GM18502 (cell line): ENCODE data around the gene CNGA2.
A peak's percentile ranks its signal among the peaks of the same experiment; 100 is the strongest.

ENCODE experiments used
- ATAC-seq: cut with Tn5 transposase; IDR thresholded peaks from one replicate; pipeline ENCODE4 v1.9.1; 2021; ENCODE audit warnings: mild to moderate bottlenecking; ENCODE audit not compliant: unreplicated experiment, poor library complexity

Gene CNGA2

GRCh38 chrX:151745651-151746050 is 11.1 kb downstream of the CNGA2 start:
- ATAC-seq: no peak

GRCh38 chrX:151746502-151746901 is 12.0 kb downstream of the CNGA2 start:
- ATAC-seq: no peak

GRCh38 chrX:151750511-151750910 is 16.0 kb downstream of the CNGA2 start:
- no peak for ATAC-seq

- ATAC-seq: no peak
These were observed 18.3 kb downstream of the CNGA2 start for GRCh38 chrX:151752847-151753246.

- ATAC-seq: peak; percentile 92
These were observed 18.9 kb downstream of the CNGA2 start for GRCh38 chrX:151753313-151754046.

- ATAC-seq: no peak
These were observed 19.5 kb downstream of the CNGA2 start for GRCh38 chrX:151754047-151754429.

- no peak for ATAC-seq
These were observed 20.2 kb downstream of the CNGA2 start for GRCh38 chrX:151754641-151755215.

- no peak for ATAC-seq
These were observed 24.6 kb downstream of the CNGA2 start for GRCh38 chrX:151759041-151759708.

- no peak for ATAC-seq
These were observed 28.3 kb downstream of the CNGA2 start for GRCh38 chrX:151762802-151763201.

- no peak for ATAC-seq
These were observed 29.2 kb downstream of the CNGA2 start for GRCh38 chrX:151763711-151764110.

GRCh38 chrX:151765026-151765425 is 30.5 kb downstream of the CNGA2 start:
- ATAC-seq: no peak

- no peak for ATAC-seq
These were observed 37.2 kb downstream of the CNGA2 start for GRCh38 chrX:151771726-151772125.

GRCh38 chrX:151773434-151773833 is 38.9 kb downstream of the CNGA2 start:
- ATAC-seq: no peak

- ATAC-seq: no peak
These were observed 39.9 kb downstream of the CNGA2 start for GRCh38 chrX:151774421-151774820.

GRCh38 chrX:151776181-151776731 is 41.7 kb downstream of the CNGA2 start:
- no peak for ATAC-seq

GRCh38 chrX:151776936-151777335 is 42.4 kb downstream of the CNGA2 start:
- ATAC-seq: no peak

GRCh38 chrX:151779258-151779657 is 44.7 kb downstream of the CNGA2 start:
- ATAC-seq: no peak

- ATAC-seq: no peak
These were observed 46.1 kb downstream of the CNGA2 start for GRCh38 chrX:151780621-151781020.

- ATAC-seq: no peak
These were observed 54.7 kb downstream of the CNGA2 start for GRCh38 chrX:151789179-151789800.

- ATAC-seq: no peak
These were observed 56.1 kb downstream of the CNGA2 start for GRCh38 chrX:151790481-151791160.
